Uterus (tissue), 4 donors: ENCODE data around the gene PRKG1. TPM values are rescaled to one million over a fixed set of nuclear protein-coding genes. Genes with fewer than 3 reads are reported as not detected.

ENCODE experiments used
- DNase-seq, 2 donors: peaks; one replicate each; pipeline ENCODE4 v3.0.0-alpha.2; 2019 to 2020
- H3K27ac ChIP-seq, 2 donors: fragments of 200-600 bp; sonication (generic); 1 replicate in 1 of 2; 2 replicates in 1 of 2; pipeline ENCODE4 v1.5.1; 2016 to 2018
- H3K27me3 ChIP-seq, 2 donors: fragments of 200-600 bp; sonication (generic); one replicate each; pipeline ENCODE4 v1.5.1; 2018 to 2019; ENCODE audit warnings: control low read depth in 1 of 2
- H3K36me3 ChIP-seq, 2 donors: fragments of 200-600 bp; sonication (generic); one replicate each; pipeline ENCODE4 v1.5.1; 2019; ENCODE audit warnings: control low read depth in 1 of 2
- H3K4me1 ChIP-seq, 2 donors: fragments of 200-600 bp; sonication (generic); one replicate each; pipeline ENCODE4 v1.5.1; 2018 to 2019; ENCODE audit warnings: control low read depth in 1 of 2
- H3K4me3 ChIP-seq, 2 donors: fragments of 200-600 bp; sonication (generic); 1 replicate in 1 of 2; 2 replicates in 1 of 2; pipeline ENCODE4 v1.5.1; 2018 to 2019; ENCODE audit warnings: mild to moderate bottlenecking in 1 of 2
- H3K9me3 ChIP-seq, 2 donors: fragments of 200-600 bp; sonication (generic); one replicate each; pipeline ENCODE4 v1.5.1; 2019; ENCODE audit warnings: control low read depth in 1 of 2
- POLR2A ChIP-seq, 2 donors: fragments of 450-650 bp; IDR thresholded peaks; one replicate each; pipeline ENCODE4 v1.6.1; 2016; ENCODE audit warnings: antibody characterized with exemption in 2 of 2, mild to moderate bottlenecking in 1 of 2, moderate library complexity in 1 of 2
- intact Hi-C: fragments of 100-400 bp; cut with DNase I; formaldehyde crosslinking; loops from one replicate; pipeline ENCODE4 v1.15.1; 2023; ENCODE audit warnings: low total_unique reads
- total RNA-seq, 4 donors: library from RNA; depleted of rRNA in 3 of 4; stranded (reverse); fragments of >200 nt in 3 of 4; gene quantifications; one replicate each; pipeline versions ENCODE4 v1.1.0 to v1.2.4, GENCODE V29; 2014 to 2023
- TF ChIP-seq, protein P1 (sequence below), 4 experiments: fragments of 200-600 bp in 2 of 4; fragments of 450-650 bp in 2 of 4; sonication (generic) in 2 of 4; IDR thresholded peaks; one replicate each; pipeline ENCODE4 v1.5.1; 2016 to 2019; ENCODE audit warnings: antibody characterized with exemption in 4 of 4, mild to moderate bottlenecking in 2 of 4, moderate library complexity in 1 of 4
- donor health status: DM: yes; HTN: yes; CAD: no.

PRKG1 gene
- total RNA-seq, 4 donors from 2014 or later, result 32.4 to 136 (median 69.6) TPM

GRCh38 chr10:51285601-51286000 is 211.3 kb downstream of the PRKG1 start:
- Histone ChIP-seq H3K36me3 (no peaks in the 10 kb centered on the region), H3K27ac (no peak overlapping the region), H3K27me3 (no peaks in the 10 kb centered on the region), H3K4me3 (no peak overlapping the region), H3K4me1 (no peaks in the 10 kb centered on the region), H3K9me3 (no peaks in the 10 kb centered on the region)
- TF ChIP-seq, protein P1, sequence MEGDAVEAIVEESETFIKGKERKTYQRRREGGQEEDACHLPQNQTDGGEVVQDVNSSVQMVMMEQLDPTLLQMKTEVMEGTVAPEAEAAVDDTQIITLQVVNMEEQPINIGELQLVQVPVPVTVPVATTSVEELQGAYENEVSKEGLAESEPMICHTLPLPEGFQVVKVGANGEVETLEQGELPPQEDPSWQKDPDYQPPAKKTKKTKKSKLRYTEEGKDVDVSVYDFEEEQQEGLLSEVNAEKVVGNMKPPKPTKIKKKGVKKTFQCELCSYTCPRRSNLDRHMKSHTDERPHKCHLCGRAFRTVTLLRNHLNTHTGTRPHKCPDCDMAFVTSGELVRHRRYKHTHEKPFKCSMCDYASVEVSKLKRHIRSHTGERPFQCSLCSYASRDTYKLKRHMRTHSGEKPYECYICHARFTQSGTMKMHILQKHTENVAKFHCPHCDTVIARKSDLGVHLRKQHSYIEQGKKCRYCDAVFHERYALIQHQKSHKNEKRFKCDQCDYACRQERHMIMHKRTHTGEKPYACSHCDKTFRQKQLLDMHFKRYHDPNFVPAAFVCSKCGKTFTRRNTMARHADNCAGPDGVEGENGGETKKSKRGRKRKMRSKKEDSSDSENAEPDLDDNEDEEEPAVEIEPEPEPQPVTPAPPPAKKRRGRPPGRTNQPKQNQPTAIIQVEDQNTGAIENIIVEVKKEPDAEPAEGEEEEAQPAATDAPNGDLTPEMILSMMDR (IDR thresholded peaks at IDR 0.05), result no peak
- no peak for TF ChIP-seq POLR2A (IDR thresholded peaks at IDR 0.05)
- DNase-seq, result no peak
- intact Hi-C loops, result no loop called here

DNA sequence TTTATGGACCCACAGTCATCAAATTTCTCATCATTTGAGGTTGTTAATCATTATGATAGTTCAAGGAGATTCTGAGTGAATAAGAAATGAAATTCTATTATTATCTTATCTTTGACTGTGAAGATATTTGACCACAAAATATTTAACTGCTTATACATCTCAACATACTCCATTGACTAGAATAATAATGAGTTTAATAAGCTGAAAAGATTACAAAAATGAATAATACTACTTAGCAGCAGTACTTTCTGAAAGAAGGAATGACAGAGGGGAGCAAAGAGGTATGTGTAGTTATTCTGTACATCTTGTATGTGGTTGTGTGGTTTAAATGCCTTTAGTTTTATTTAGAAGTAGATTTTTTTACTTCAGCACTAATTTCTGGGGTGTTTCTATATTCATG is 214.2 kb downstream of the PRKG1 start:
- Histone ChIP-seq H3K36me3 (no peaks in the 10 kb centered on the region), H3K9me3 (no peaks in the 10 kb centered on the region), H3K4me3 (no peak overlapping the region), H3K4me1 (no peaks in the 10 kb centered on the region), H3K27ac (no peak overlapping the region), H3K27me3 (no peaks in the 10 kb centered on the region)
- no peak for TF ChIP-seq POLR2A (IDR thresholded peaks at IDR 0.05)
- TF ChIP-seq, protein P1 (IDR thresholded peaks at IDR 0.05), result no peak
- intact Hi-C loops, result no loop called here
- no peak for DNase-seq

GRCh38 chr10:51289519-51289918 is 215.2 kb downstream of the PRKG1 start:
- H3K36me3 ChIP-seq, result no peaks in the 10 kb centered on the region
- no peak overlapping the region for H3K4me3 ChIP-seq
- H3K4me1 ChIP-seq, result no peaks in the 10 kb centered on the region
- DNase-seq, result no peak
- H3K27ac ChIP-seq, result no peak overlapping the region
- intact Hi-C loops, result no loop called here
- TF ChIP-seq POLR2A (IDR thresholded peaks at IDR 0.05), result no peak
- TF ChIP-seq, protein P1 (IDR thresholded peaks at IDR 0.05), result no peak
- no peaks in the 10 kb centered on the region for H3K27me3 ChIP-seq
- no peaks in the 10 kb centered on the region for H3K9me3 ChIP-seq

DNA sequence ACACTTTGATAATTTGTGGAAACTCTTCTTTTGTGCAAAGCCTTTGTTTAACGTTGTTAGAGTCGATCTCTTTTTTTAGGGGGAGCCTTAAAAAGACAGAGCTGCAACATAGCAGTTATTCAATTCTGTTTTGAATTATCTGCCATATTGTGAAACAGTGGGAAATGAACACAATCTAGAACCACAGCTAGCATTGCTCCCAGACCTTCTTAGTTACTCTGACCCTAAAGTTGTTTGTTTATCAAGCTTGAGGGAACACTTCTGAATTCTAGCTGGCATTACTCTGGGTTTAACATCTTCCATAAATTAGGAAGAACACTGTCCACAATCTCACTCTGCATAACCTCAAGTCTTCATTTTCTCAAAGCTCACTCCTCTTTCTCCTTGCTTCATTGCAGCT is 217.7 kb downstream of the PRKG1 start:
- H3K9me3 ChIP-seq, result no peaks in the 10 kb centered on the region
- TF ChIP-seq, protein P1 (IDR thresholded peaks at IDR 0.05), result no peak
- no peak for TF ChIP-seq POLR2A (IDR thresholded peaks at IDR 0.05)
- H3K4me3 ChIP-seq, result no peak overlapping the region
- DNase-seq, result no peak
- peak overlapping the region in 1 of 2 donors; percentile 35 for H3K27ac ChIP-seq
- no peaks in the 10 kb centered on the region for H3K4me1 ChIP-seq
- intact Hi-C loops, result no loop called here
- H3K36me3 ChIP-seq, result no peaks in the 10 kb centered on the region
- H3K27me3 ChIP-seq, result no peaks in the 10 kb centered on the region

DNA sequence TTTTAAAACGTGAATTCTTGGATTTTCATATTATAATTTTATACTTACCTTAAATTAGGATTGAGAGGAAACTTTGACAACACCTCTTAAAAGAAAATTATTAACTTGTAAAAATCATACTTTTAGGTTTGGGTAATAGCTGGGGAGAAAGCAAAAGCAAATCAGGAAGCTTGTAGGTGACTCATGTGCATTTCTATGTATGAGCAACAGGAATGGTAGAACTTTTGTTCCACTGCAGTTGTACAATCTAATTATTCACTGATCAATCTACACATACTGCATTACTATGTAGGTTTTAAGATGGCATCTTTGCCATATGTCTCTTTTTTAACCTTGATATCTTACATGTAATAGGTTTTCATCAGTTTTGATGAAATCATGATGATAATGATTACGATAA is 223.2 kb downstream of the PRKG1 start:
- Histone ChIP-seq H3K4me3 (no peak overlapping the region), H3K4me1 (peaks cover 0 to 16% of the 10 kb centered on the region in 2 donors), H3K27ac (peak overlapping the region; percentile 57 to 76), H3K27me3 (no peaks in the 10 kb centered on the region), H3K36me3 (no peaks in the 10 kb centered on the region), H3K9me3 (no peaks in the 10 kb centered on the region)
- no peak for TF ChIP-seq POLR2A (IDR thresholded peaks at IDR 0.05)
- TF ChIP-seq, protein P1 (IDR thresholded peaks at IDR 0.05), result no peak
- no peak for DNase-seq
- intact Hi-C loops, result no loop called here
